Ovary (tissue), 9 donors: Measurements from ENCODE around the gene DEDD2. TPM values are rescaled to one million over a fixed set of nuclear protein-coding genes. Genes with fewer than 3 reads are reported as not detected.

ENCODE experiments used
- DNase-seq, 5 donors: peaks; one replicate each; pipeline ENCODE4 v3.0.0-alpha.2; 2019 to 2020
- H3K27ac ChIP-seq, 2 donors: fragments of 200-600 bp; one replicate each; pipeline versions ENCODE4 v1.5.1 to v1.8.0; 2019 to 2022
- H3K27me3 ChIP-seq: fragments of 200-600 bp; one replicate; pipeline ENCODE4 v1.8.0; 2022
- H3K36me3 ChIP-seq: fragments of 200-600 bp; sonication (generic); one replicate; pipeline ENCODE4 v1.5.1; 2019
- H3K4me1 ChIP-seq: one replicate; pipeline ENCODE4 v1.8.1; 2013; ENCODE audit warnings: mild to moderate bottlenecking, moderate library complexity; ENCODE audit not compliant: insufficient read depth
- H3K4me3 ChIP-seq: fragments of 200-600 bp; sonication (generic); one replicate; pipeline ENCODE4 v1.5.1; 2017
- H3K9me3 ChIP-seq, 2 donors: fragments of 200-600 bp in 1 of 2; sonication (generic) in 1 of 2; one replicate each; pipeline versions ENCODE4 v1.5.1 to v1.8.1; 2013 to 2019; ENCODE audit warnings: mild to moderate bottlenecking in 1 of 2, moderate library complexity in 1 of 2
- CTCF ChIP-seq, 3 donors: fragments of 450-650 bp in 2 of 3; fragments of 200-600 bp in 1 of 3; IDR thresholded peaks; one replicate each; pipeline versions ENCODE4 v1.5.1 to v1.8.0; 2016 to 2022; ENCODE audit warnings: antibody characterized with exemption in 3 of 3, mild to moderate bottlenecking in 1 of 3
- EP300 ChIP-seq: sonication (generic); formaldehyde crosslinking; IDR thresholded peaks from one replicate; pipeline ENCODE4 v1.6.1; 2017; ENCODE audit warnings: antibody characterized with exemption
- POLR2A ChIP-seq: fragments of 450-650 bp; IDR thresholded peaks from one replicate; pipeline ENCODE4 v1.6.1; 2017; ENCODE audit warnings: antibody characterized with exemption, mild to moderate bottlenecking, moderate library complexity
- WGBS, 3 donors: extraction: QIAGEN DNeasy Blood & Tissue Kit in 1 of 3; methylation state at CpG; one replicate each; pipeline versions ENCODE4 v1.1.5 to v1.1.7; 2013 to 2017; 5-methylcytosine and 5-hydroxymethylcytosine counted together
- intact Hi-C, 4 donors: fragments of 100-400 bp; cut with DNase I; formaldehyde crosslinking; loops; one replicate each; pipeline versions ENCODE4 v1.11.0 to v1.15.1; 2022 to 2023
- polyA plus RNA-seq, 2 donors: library from polyadenylated mRNA; stranded (reverse); fragments of 200-250 nt in 1 of 2; fragments of 350-450 nt in 1 of 2; fragmentation: Illumina TruSeq in 1 of 2; extraction: RNeasy Lipid Tissue Mini Kit (QIAGEN cat#74804) in 1 of 2; gene quantifications; one replicate each; pipeline ENCODE4 v1.2.3, GENCODE V29; 2013 to 2014
- total RNA-seq, 7 donors: library from RNA; depleted of rRNA in 2 of 7; stranded (reverse); fragments of >200 nt in 2 of 7; fragmentation: NEBNext Ultra II Directional in 3 of 7; extraction: Animal tissue kit (Norgen Biotek cat#: 25700) in 3 of 7; gene quantifications; one replicate each; pipeline versions ENCODE4 v1.1.0 to v1.2.4, GENCODE V29; 2016 to 2023
- donor health status: DM: no; HTN: no; CAD: no; lungs with moderate emphysema.
- donor health status: DM: no; HTN: no; CAD: no.
- donor health status: Bipolar disorder and iron deficiency.
- donor health status: DM: yes; HTN: yes; CAD: no.
- donor health status: DM: no; HTN: no; CAD: no.
- donor health status: DM: yes; HTN: yes; CAD: no.

The DEDD2 gene
- total and polyA plus RNA-seq, 9 donors, result 8.3 to 36.8 (median 25.1) TPM

GRCh38 chr19:42248270-42249148, 31.0 kb upstream of the DEDD2 start:
- Histone ChIP-seq H3K27me3 (no peaks in the 10 kb centered on the region), H3K4me1 (peaks cover 34% of the 10 kb centered on the region), H3K4me3 (no peak overlapping the region), H3K9me3 (no peaks in the 10 kb centered on the region), H3K36me3 (no peaks in the 10 kb centered on the region), H3K27ac (no peak overlapping the region)
- DNase-seq, result peak in 3 of 5 donors; percentile 49 to 51 (median 50)
- 76 to 80% (median 76%) methylated on average over 41 of the region's 41 CpGs for WGBS, 3 donors
- intact Hi-C loops, result loop anchor here (5.0 to 10.0 kb wide), 3 partner anchors 39 to 146 kb away; partner anchors contain the start of gene CNFN (in 1 of the 4)
- TF ChIP-seq CTCF (IDR thresholded peaks at IDR 0.05) (no peak), POLR2A (no peak), EP300 (no peak)

GRCh38 chr19:42247640-42248199, 30.2 kb upstream of the DEDD2 start:
- intact Hi-C loops, result loop anchor here (5.0 to 10.0 kb wide), 3 partner anchors 40 to 147 kb away; partner anchors contain the start of gene CNFN (in 1 of the 4)
- Histone ChIP-seq H3K4me1 (peaks cover 34% of the 10 kb centered on the region), H3K4me3 (no peak overlapping the region), H3K36me3 (no peaks in the 10 kb centered on the region), H3K27me3 (no peaks in the 10 kb centered on the region), H3K9me3 (no peaks in the 10 kb centered on the region), H3K27ac (peak overlapping the region; percentile 47 to 48)
- 70 to 82% (median 76%) methylated on average over 6 of the region's 6 CpGs for WGBS, 3 donors
- TF ChIP-seq CTCF (IDR thresholded peaks at IDR 0.05) (no peak), EP300 (no peak), POLR2A (no peak)
- peak in 4 of 5 donors; percentile 49 to 54 (median 52) for DNase-seq

GRCh38 chr19:42246922-42247639, 29.6 kb upstream of the DEDD2 start:
- intact Hi-C loops, result loop anchor here (5.0 to 10.0 kb wide), 3 partner anchors 40 to 148 kb away; partner anchors contain the start of gene CNFN (in 1 of the 4)
- Histone ChIP-seq H3K4me1 (peaks cover 34% of the 10 kb centered on the region), H3K36me3 (no peaks in the 10 kb centered on the region), H3K9me3 (no peaks in the 10 kb centered on the region), H3K27me3 (no peaks in the 10 kb centered on the region), H3K4me3 (no peak overlapping the region), H3K27ac (peak overlapping the region; percentile 47 to 48)
- 17 to 49% (median 20%) methylated on average over 7 of the region's 7 CpGs for WGBS, 3 donors
- TF ChIP-seq CTCF (IDR thresholded peaks at IDR 0.05) (no peak), EP300 (no peak), POLR2A (no peak)
- peak in 4 of 5 donors; percentile 49 to 60 (median 52) for DNase-seq
